Measurements from ENCODE around the gene DHCR24. TPM values are rescaled to one million over a fixed set of nuclear protein-coding genes. Genes with fewer than 3 reads are reported as not detected.

DHCR24 gene
- total RNA-seq, 1 donor from 2014 or later: 417 TPM

GRCh38 chr1:54804471-54805132 lies 82.4 kb downstream of the DHCR24 start:
- H3K36me3 Mint-ChIP-seq (ENCODE audit: low read depth): no peaks in the 10 kb centered on the region
- H3K4me3 Mint-ChIP-seq: no peak overlapping the region
- no peaks in the 10 kb centered on the region for H3K4me1 Mint-ChIP-seq
- H3K9me3 Mint-ChIP-seq: no peaks in the 10 kb centered on the region
- H3K27ac Mint-ChIP-seq (ENCODE audit: unreplicated experiment): no peak overlapping the region
- no peak for TF ChIP-seq CTCF (conservative IDR thresholded peaks at IDR 0.05)
- DNase-seq (ENCODE audit: low read depth, low spot score): no peak
- peaks cover 22% of the 10 kb centered on the region for H3K27me3 Mint-ChIP-seq (ENCODE audit: low read depth)

GRCh38 chr1:54803761-54804470 lies 83.1 kb downstream of the DHCR24 start:
- TF ChIP-seq CTCF (conservative IDR thresholded peaks at IDR 0.05): no peak
- Mint-ChIP-seq H3K36me3 (ENCODE audit: low read depth) (no peaks in the 10 kb centered on the region), H3K9me3 (no peaks in the 10 kb centered on the region), H3K27me3 (ENCODE audit: low read depth) (peaks cover 25% of the 10 kb centered on the region), H3K4me1 (no peaks in the 10 kb centered on the region), H3K4me3 (no peak overlapping the region), H3K27ac (ENCODE audit: unreplicated experiment) (no peak overlapping the region)
- DNase-seq (ENCODE audit: low read depth, low spot score): no peak

- no peak for DNase-seq (ENCODE audit: low read depth, low spot score)
- H3K9me3 Mint-ChIP-seq: no peaks in the 10 kb centered on the region
- TF ChIP-seq CTCF (conservative IDR thresholded peaks at IDR 0.05): no peak
- H3K4me1 Mint-ChIP-seq: no peaks in the 10 kb centered on the region
- H3K27ac Mint-ChIP-seq (ENCODE audit: unreplicated experiment): no peak within 1 kb of the TSS
- no peak within 1 kb of the TSS for H3K4me3 Mint-ChIP-seq
- H3K27me3 Mint-ChIP-seq (ENCODE audit: low read depth): peaks cover 31% of the 10 kb centered on the region
- H3K36me3 Mint-ChIP-seq (ENCODE audit: low read depth): no peaks in the 10 kb centered on the region
Observed at GRCh38 chr1:54800899-54801759, 85.9 kb downstream of the DHCR24 start, which contains the start of gene TTC22. Gene TTC22, minus strand, starts transcription at chr1:54801323. Its CDS starts 160 bp downstream, at chr1:54801163.

- no peak for DNase-seq (ENCODE audit: low read depth, low spot score)
- Mint-ChIP-seq H3K27ac (ENCODE audit: unreplicated experiment) (no peak overlapping the region), H3K4me3 (no peak overlapping the region), H3K27me3 (ENCODE audit: low read depth) (peaks cover 31% of the 10 kb centered on the region), H3K36me3 (ENCODE audit: low read depth) (no peaks in the 10 kb centered on the region), H3K4me1 (no peaks in the 10 kb centered on the region), H3K9me3 (no peaks in the 10 kb centered on the region)
- TF ChIP-seq CTCF (conservative IDR thresholded peaks at IDR 0.05): no peak
Observed at GRCh38 chr1:54800041-54800898, 86.7 kb downstream of the DHCR24 start.

Other genes starting within 250 kb of the DHCR24 start
- gene MROH7, start 245.4 kb downstream of the DHCR24 start, total RNA-seq: 0.57 TPM in 1 of 2 replicates, not detected in the other
- gene TTC4, start 171.3 kb downstream of the DHCR24 start, total RNA-seq: 27.9 and 28.5 TPM in 2 replicates
- 7.1 and 8.2 TPM in 2 replicates for gene PARS2, start 122.7 kb downstream of the DHCR24 start, total RNA-seq
- not detected in 2 replicates for gene TTC22, start 85.9 kb downstream of the DHCR24 start, total RNA-seq
- gene TMEM61, start 93.4 kb upstream of the DHCR24 start, total RNA-seq: not detected in 2 replicates
- gene BSND, start 111.7 kb upstream of the DHCR24 start, total RNA-seq: not detected in 2 replicates
- gene PCSK9, start 152.4 kb upstream of the DHCR24 start, total RNA-seq: 23.7 and 24.1 TPM in 2 replicates

Data from neural crest cell (in vitro differentiated cells).